Inflammatory macrophage treated with lipopolysaccharide for 4 hours (primary cell): ENCODE data around the gene HK1.
"Not testable (repeated sequence)": the region's sequence is repeated elsewhere in the genome, so short reads cannot be mapped to it uniquely, and the experiment has no call there.

Experiments used
- DNase-seq: peaks from one replicate; pipeline ENCODE4 v3.0.0-alpha.2; 2020

Gene HK1

DNA sequence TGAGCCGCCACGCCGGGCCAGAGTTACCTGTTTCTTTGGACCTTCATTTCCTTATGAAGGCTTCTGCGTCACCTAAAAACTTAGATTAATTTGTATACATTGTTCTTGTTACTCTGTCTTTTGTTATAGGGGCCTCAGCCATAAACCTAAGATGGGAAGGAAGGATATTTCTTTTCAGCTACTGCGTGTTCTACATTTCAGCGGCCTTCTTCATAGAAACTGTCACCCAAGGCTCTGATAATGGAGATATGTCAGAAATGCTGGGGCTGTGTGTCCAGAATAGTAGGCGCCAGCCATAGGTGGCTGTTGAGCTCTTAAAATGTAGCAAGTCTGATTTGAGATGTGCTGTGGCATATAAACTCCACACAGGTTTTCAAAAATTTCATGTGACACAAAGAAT lies 52.9 kb downstream of the HK1 start:
- no peak for DNase-seq

- no peak for DNase-seq
Observed at GRCh38 chr10:69332278-69333010, 54.1 kb downstream of the HK1 start.

DNA sequence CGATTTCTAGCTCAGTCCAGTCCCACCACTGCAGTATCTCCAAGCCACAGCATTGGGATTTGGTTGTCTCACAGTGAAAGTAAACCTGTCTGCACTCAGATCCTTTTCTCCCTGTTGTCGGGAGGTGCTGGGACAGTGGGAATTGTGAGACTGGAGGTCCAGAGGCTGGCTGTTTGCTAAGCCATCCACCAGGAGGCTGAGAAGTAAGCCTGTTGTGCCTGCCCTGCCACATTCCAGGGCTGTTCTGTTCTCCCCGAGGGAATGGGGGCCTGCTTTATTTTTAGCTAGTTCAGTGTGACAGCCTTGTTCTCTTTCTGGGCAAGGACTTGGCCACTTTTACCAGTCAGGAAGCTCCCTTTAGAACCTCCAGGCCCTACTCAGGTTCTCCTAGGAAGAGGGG lies 54.9 kb downstream of the HK1 start:
- DNase-seq = no peak

- DNase-seq = not testable (repeated sequence)
Observed at GRCh38 chr10:69333865-69334301, 55.6 kb downstream of the HK1 start.

GRCh38 chr10:69334302-69335062 lies 56.2 kb downstream of the HK1 start:
- DNase-seq = no peak

GRCh38 chr10:69335063-69335587 lies 56.8 kb downstream of the HK1 start:
- peak; percentile 83 for DNase-seq

- no peak for DNase-seq
Observed at GRCh38 chr10:69335613-69336012, 57.3 kb downstream of the HK1 start.

GRCh38 chr10:69336952-69337295 lies 58.6 kb downstream of the HK1 start:
- DNase-seq = no peak

DNA sequence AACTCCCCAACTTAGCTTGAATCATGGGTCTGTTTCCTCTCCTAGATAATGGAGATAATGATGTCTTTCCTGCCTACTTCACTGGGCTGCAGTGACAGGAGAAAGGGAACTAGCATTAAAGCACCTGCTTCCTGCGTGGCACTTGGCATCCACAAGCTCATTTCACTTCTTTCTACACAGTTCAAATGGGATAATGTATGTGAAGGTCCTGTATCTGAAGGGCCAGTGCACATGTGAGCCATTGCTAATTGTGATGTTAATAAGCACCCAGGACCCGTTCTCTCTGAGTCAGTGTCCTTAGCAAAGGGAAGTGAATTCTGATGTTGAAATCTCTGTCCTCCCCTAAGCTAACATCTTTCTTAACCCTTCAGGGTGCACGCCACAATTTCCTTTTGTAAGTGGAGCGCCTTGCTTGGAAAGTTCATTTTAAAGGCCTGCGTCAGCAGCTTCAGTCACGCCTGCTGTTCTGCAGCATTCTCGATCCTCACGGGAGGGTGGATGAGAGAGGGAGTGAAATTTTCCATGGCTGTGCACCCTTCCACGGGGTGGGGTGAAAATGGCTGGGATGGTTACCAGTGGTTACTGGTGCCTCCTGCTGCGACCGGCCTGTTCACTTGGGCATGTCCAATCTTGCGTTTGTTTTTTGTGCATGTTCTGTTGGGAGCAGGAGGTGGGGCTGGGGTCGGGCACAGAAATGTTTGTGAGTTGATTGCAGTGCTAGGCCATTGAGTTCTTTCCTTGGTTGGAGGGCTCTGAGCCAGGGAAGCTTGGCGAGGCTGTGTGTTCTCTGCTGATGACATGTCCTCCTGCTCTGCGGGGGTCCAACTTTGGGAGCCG lies 59.2 kb downstream of the HK1 start:
- DNase-seq = peak; percentile 92

GRCh38 chr10:69338133-69338456 lies 59.8 kb downstream of the HK1 start:
- DNase-seq = no peak

GRCh38 chr10:69338547-69339450 lies 60.5 kb downstream of the HK1 start:
- DNase-seq = no peak

- no peak for DNase-seq
Observed at GRCh38 chr10:69340695-69341094, 62.4 kb downstream of the HK1 start.

DNA sequence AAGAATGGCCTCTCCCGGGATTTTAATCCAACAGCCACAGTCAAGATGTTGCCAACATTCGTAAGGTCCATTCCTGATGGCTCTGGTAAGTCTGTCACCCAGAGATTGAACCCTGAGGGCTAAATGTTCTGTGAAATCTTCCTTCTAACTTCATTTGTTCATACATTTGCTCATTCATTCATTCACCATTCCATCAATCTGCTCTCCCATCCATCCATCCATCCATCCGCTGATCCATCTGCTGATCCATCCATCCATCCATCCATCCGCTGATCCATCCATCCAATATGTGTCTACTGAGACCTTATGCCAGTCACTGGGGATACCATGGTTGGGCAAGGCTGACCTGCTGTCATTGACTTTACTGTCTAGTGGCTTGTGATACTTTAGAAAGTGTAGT lies 65.6 kb downstream of the HK1 start:
- DNase-seq = no peak

DNA sequence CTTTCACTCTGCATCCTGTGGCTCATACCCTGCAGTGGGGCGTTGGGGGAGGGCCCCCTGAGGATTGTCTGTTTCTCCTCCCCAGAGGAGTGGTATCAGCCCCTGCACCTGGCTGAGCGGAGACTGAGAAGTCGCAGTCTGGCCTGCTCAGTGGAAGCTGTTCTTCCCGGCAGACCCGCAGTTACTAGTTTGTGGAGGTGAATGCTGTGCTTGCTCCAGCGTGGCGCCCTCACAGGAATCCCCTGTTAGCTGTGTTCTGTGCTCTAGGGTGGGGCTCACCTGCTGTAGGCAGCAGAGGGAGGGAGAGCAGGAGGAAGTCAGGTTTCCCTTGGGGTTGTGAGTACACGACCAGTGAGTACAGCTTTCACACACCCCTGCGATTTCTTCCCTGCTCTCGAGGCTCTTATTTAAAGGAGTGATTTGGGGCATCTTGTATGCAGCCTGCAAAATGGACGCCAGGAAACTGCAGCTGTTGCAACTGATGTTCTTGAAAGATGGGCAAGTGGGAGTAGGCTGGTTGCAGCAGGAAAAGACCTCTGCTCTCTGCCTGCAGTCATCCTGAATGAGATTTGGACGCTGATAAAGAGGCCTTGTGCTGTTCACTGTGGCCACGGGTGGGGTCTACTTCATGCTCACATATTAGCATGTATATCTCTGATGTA lies 66.4 kb downstream of the HK1 start:
- DNase-seq = no peak

- DNase-seq = no peak
Observed at GRCh38 chr10:69345402-69345801, 67.1 kb downstream of the HK1 start.

GRCh38 chr10:69345890-69346474 lies 67.7 kb downstream of the HK1 start:
- no peak for DNase-seq

DNA sequence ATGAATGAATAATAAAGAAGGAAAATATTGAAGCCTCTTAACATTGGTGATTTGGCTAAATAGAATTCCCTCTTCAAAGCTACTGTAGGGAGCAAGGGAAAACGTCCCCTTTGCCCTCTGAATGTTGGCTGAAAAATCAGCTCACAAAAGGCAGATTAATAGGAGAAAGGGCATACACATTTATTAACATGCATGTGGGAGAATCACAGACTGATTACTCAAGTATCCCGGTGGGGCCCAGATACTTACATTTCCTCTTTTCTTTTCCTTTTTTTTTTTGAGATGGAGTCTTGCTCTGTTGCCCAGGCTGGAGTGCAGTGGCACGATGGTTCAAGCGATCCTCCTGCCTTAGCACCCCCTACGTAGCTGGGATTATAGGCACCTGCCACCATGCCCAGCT lies 68.5 kb downstream of the HK1 start:
- peak; percentile 65 for DNase-seq

DNA sequence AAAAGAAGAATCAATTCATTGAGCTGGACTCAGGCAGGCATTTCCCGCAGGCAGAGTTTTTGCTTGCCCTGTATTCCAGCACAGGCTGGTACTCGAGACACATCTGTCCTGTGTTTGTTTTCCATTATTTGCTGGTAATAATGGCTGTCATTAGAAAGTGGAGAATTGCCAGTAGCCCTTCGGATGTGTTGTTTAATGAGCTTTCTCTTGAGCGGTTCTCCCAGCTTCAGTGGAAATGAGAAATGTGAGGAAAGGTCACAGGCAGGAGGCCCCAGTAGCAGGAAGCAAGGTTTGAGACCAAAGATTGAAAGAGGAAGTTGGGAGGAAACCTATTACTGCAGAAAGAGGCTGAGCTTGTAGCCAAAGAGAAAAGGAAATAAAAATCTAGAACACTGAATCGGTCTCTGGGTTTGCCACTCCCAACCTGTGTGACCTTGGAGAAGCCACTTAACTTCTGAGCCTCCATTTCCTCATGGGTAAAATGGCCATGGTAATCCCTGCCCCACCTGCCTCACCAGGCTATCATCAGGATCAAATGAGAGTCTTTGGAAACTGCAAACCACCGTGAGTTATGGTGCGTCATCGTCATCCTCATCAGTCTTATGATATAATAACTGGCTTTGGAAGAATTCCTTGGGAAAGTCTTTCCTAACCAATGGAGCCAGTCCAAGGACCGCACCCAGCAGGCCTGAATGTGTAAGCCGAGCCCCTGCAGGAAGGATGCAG lies 70.7 kb downstream of the HK1 start:
- DNase-seq = peak; percentile 77

GRCh38 chr10:69349542-69349888 lies 71.2 kb downstream of the HK1 start:
- no peak for DNase-seq

DNA sequence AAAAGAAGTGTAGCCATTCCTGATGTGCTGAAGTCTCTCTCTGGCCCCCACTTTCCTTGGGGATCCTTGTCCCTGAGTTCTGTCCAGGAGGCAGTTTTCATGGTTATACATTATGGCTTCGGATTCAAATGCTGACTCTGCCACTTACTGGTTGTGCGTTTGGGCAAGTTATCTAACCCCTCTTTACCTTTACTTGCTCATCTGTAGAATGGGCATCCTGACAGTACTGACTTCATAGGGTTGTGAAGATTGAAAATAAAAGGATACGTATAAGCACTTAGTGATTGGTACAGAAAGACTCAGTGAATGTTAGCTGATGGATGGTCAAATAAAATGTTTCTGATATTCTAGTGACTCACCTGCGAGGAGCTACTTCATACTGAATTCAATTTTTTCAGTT lies 73.3 kb downstream of the HK1 start:
- DNase-seq = no peak
